HEK293 (cell line): Measurements from ENCODE around the gene SERINC3.
A peak's percentile ranks its signal among the peaks of the same experiment; 100 is the strongest.

Experiments used
- BCL11B ChIP-seq: fragments of 450-650 bp; formaldehyde crosslinking; IDR thresholded peaks from 2 replicates; pipeline ENCODE4 v1.5.1; 2016; ENCODE audit warnings: low read depth, missing biosample characterization, missing genetic modification characterization
- EGR2 ChIP-seq: fragments of 450-650 bp; formaldehyde crosslinking; IDR thresholded peaks from 2 replicates; pipeline ENCODE4 v1.5.1; 2016; ENCODE audit warnings: low read depth, missing biosample characterization, missing genetic modification characterization
- GLI4 ChIP-seq: fragments of 450-650 bp; formaldehyde crosslinking; IDR thresholded peaks from 2 replicates; pipeline ENCODE4 v1.5.1; 2016; ENCODE audit warnings: missing biosample characterization, missing genetic modification characterization
- MYNN ChIP-seq: fragments of 450-650 bp; formaldehyde crosslinking; IDR thresholded peaks from 2 replicates; pipeline ENCODE4 v1.5.1; 2016; ENCODE audit warnings: missing biosample characterization, missing genetic modification characterization, borderline replicate concordance
- OVOL3 ChIP-seq: fragments of 450-650 bp; formaldehyde crosslinking; IDR thresholded peaks from 2 replicates; pipeline ENCODE4 v1.5.1; 2016; ENCODE audit warnings: missing biosample characterization, missing genetic modification characterization
- RBAK ChIP-seq: fragments of 450-650 bp; formaldehyde crosslinking; IDR thresholded peaks from 2 replicates; pipeline ENCODE4 v1.5.1; 2016; ENCODE audit warnings: missing biosample characterization, missing genetic modification characterization
- TCF7L2 ChIP-seq: IDR thresholded peaks from 2 replicates; pipeline ENCODE4 v1.6.1; 2011; ENCODE audit warnings: low read depth, mild to moderate bottlenecking, inconsistent platforms, low read length, moderate library complexity, borderline replicate concordance
- WT1 ChIP-seq: fragments of 450-650 bp; formaldehyde crosslinking; IDR thresholded peaks from 2 replicates; pipeline ENCODE4 v1.5.1; 2016; ENCODE audit warnings: missing biosample characterization, missing genetic modification characterization
- YY1 ChIP-seq: fragments of 450-650 bp; formaldehyde crosslinking; IDR thresholded peaks from 2 replicates; pipeline ENCODE4 v1.5.1; 2018; ENCODE audit warnings: missing biosample characterization, missing genetic modification characterization
- ZNF10 ChIP-seq: fragments of 450-650 bp; formaldehyde crosslinking; IDR thresholded peaks from 2 replicates; pipeline ENCODE4 v1.5.1; 2017; ENCODE audit warnings: missing biosample characterization, missing genetic modification characterization
- ZNF112 ChIP-seq: fragments of 450-650 bp; formaldehyde crosslinking; IDR thresholded peaks from 2 replicates; pipeline ENCODE4 v1.5.0; 2017; ENCODE audit warnings: missing biosample characterization, missing genetic modification characterization
- ZNF121 ChIP-seq: fragments of 450-650 bp; formaldehyde crosslinking; IDR thresholded peaks from 2 replicates; pipeline ENCODE4 v1.5.1; 2016; ENCODE audit warnings: missing biosample characterization, missing genetic modification characterization
- ZNF132 ChIP-seq: fragments of 450-650 bp; formaldehyde crosslinking; IDR thresholded peaks from 2 replicates; pipeline ENCODE4 v1.5.1; 2017; ENCODE audit warnings: missing biosample characterization, missing genetic modification characterization, borderline replicate concordance
- ZNF138 ChIP-seq: fragments of 450-650 bp; formaldehyde crosslinking; IDR thresholded peaks from 2 replicates; pipeline ENCODE4 v1.5.1; 2016; ENCODE audit warnings: missing biosample characterization, missing genetic modification characterization, borderline replicate concordance
- ZNF169 ChIP-seq: fragments of 450-650 bp; formaldehyde crosslinking; IDR thresholded peaks from 2 replicates; pipeline ENCODE4 v1.5.1; 2016; ENCODE audit warnings: missing biosample characterization, missing genetic modification characterization
- ZNF214 ChIP-seq: fragments of 450-650 bp; formaldehyde crosslinking; IDR thresholded peaks from 2 replicates; pipeline ENCODE4 v1.5.1; 2017; ENCODE audit warnings: missing biosample characterization, mild to moderate bottlenecking, missing genetic modification characterization, borderline replicate concordance
- ZNF221 ChIP-seq: fragments of 450-650 bp; formaldehyde crosslinking; IDR thresholded peaks from 2 replicates; pipeline ENCODE4 v1.5.1; 2017; ENCODE audit warnings: missing biosample characterization, missing genetic modification characterization, borderline replicate concordance
- ZNF239 ChIP-seq: fragments of 450-650 bp; formaldehyde crosslinking; IDR thresholded peaks from 2 replicates; pipeline ENCODE4 v1.5.1; 2016; ENCODE audit warnings: missing biosample characterization, missing genetic modification characterization
- ZNF426 ChIP-seq: fragments of 450-650 bp; formaldehyde crosslinking; IDR thresholded peaks from 2 replicates; pipeline ENCODE4 v1.5.1; 2017; ENCODE audit warnings: missing biosample characterization, missing genetic modification characterization, mild to moderate bottlenecking, inconsistent platforms, moderate library complexity
- ZNF514 ChIP-seq: fragments of 450-650 bp; formaldehyde crosslinking; IDR thresholded peaks from 2 replicates; pipeline ENCODE4 v1.5.1; 2016; ENCODE audit warnings: missing biosample characterization, missing genetic modification characterization
- ZNF549 ChIP-seq: fragments of 450-650 bp; IDR thresholded peaks from 2 replicates; pipeline ENCODE4 v1.5.1; 2018; ENCODE audit warnings: missing biosample characterization, missing genetic modification characterization, mild to moderate bottlenecking, inconsistent platforms, moderate library complexity
- ZNF610 ChIP-seq: fragments of 450-650 bp; formaldehyde crosslinking; IDR thresholded peaks from 2 replicates; pipeline ENCODE4 v1.5.1; 2016; ENCODE audit warnings: missing biosample characterization, missing genetic modification characterization, borderline replicate concordance
- ZNF621 ChIP-seq: fragments of 450-650 bp; formaldehyde crosslinking; IDR thresholded peaks from 2 replicates; pipeline ENCODE4 v1.5.1; 2017; ENCODE audit warnings: missing biosample characterization, missing genetic modification characterization
- ZNF624 ChIP-seq: fragments of 450-650 bp; formaldehyde crosslinking; IDR thresholded peaks from 2 replicates; pipeline ENCODE4 v1.5.1; 2017; ENCODE audit warnings: missing biosample characterization, missing genetic modification characterization
- ZNF658 ChIP-seq: fragments of 450-650 bp; formaldehyde crosslinking; IDR thresholded peaks from 2 replicates; pipeline ENCODE4; 2016; ENCODE audit warnings: missing biosample characterization, missing genetic modification characterization
- ZNF777 ChIP-seq: fragments of 450-650 bp; formaldehyde crosslinking; IDR thresholded peaks from 2 replicates; pipeline ENCODE4 v1.5.1; 2017; ENCODE audit warnings: missing biosample characterization, missing genetic modification characterization, borderline replicate concordance
- ZNF791 ChIP-seq: fragments of 450-650 bp; formaldehyde crosslinking; IDR thresholded peaks from 2 replicates; pipeline ENCODE4 v1.5.1; 2016; ENCODE audit warnings: missing biosample characterization, missing genetic modification characterization
- TF ChIP-seq, protein P1 (sequence below): fragments of 450-650 bp; formaldehyde crosslinking; IDR thresholded peaks from 2 replicates; pipeline ENCODE4 v1.5.1; 2017; ENCODE audit warnings: missing biosample characterization, missing genetic modification characterization
- TF ChIP-seq, protein P2 (sequence below): fragments of 450-650 bp; formaldehyde crosslinking; IDR thresholded peaks from 2 replicates; pipeline ENCODE4 v1.5.1; 2016; ENCODE audit warnings: missing biosample characterization, missing genetic modification characterization
- TF ChIP-seq, protein P3 (sequence below): fragments of 450-650 bp; formaldehyde crosslinking; IDR thresholded peaks from 2 replicates; pipeline ENCODE4 v1.5.1; 2016; ENCODE audit warnings: missing biosample characterization, missing genetic modification characterization
- TF ChIP-seq, protein P4 (sequence below): fragments of 450-650 bp; formaldehyde crosslinking; IDR thresholded peaks from 2 replicates; pipeline ENCODE4 v1.5.1; 2017; ENCODE audit warnings: missing biosample characterization, mild to moderate bottlenecking, missing genetic modification characterization, moderate library complexity
- TF ChIP-seq, protein P5 (sequence below): fragments of 450-650 bp; formaldehyde crosslinking; IDR thresholded peaks from 2 replicates; pipeline ENCODE4 v1.5.1; 2016; ENCODE audit warnings: missing biosample characterization, missing genetic modification characterization

The SERINC3 gene

DNA sequence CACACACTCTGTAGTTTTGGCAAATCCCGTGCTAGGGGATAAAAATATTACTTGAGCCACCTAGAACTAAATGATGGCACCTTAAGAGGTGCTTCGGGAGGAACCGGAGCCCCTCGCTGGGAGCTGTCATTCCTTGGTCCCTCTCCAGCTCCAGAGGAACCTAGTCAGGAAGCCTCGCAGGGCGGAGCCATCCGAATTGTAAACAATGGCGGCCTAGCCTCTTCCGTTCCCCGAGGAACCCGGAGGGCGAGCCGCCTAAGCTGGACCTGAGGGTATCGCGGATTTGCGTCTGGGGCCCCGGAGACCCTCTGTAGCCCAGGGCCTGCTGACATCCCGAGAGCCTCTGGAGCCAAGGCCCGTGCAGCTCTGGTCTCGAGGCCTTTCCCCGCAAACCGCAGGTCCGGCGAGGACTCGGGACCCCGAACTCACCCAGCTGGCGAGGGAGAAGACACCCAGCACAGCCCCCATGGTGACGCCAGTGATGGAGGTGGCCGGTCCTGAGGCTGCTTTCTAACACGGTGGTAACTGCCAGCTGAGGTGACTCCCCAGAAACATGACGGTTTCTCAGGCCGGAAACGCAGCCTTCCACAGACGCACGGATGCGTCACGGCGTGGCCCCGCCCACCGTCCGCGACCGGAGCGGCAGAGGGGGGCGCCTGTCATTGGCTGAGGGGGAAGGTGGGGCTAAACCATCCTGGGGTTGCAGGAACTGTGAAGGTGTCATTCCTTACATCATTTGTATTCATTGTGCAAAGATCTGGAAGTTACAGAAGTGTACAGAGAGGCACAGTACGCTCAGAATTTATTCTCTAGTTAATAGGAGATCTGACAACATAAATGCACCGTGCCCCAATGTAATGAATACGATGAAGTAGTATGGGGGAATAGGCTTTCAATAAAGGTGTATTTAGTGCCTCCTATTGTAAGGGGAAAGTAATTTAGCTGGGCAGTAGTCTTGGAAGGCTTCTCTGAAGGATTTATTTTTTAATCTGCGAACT lies at the start of gene SERINC3 (continued):
- TF ChIP-seq ZNF112 (tag by site-specific recombination) (no peak), RBAK (tag by site-specific recombination) (no peak), ZNF426 (tag by site-specific recombination) (no peak), ZNF121 (no peak), YY1 (peak; percentile 85), OVOL3 (no peak; the same call in 1 of the 2 replicates), ZNF624 (tag by site-specific recombination) (no peak), WT1 (tag by site-specific recombination) (peak; percentile 78), ZNF791 (tag by site-specific recombination) (no peak), ZNF777 (tag by site-specific recombination) (no peak), MYNN (tag by site-specific recombination) (no peak), ZNF514 (tag by site-specific recombination) (no peak), BCL11B (tag by site-specific recombination) (no peak), TCF7L2 (no peak), GLI4 (tag by site-specific recombination) (no peak), ZNF138 (no peak), ZNF239 (no peak), EGR2 (no peak), ZNF621 (tag by site-specific recombination) (no peak), ZNF169 (tag by site-specific recombination) (no peak), ZNF132 (tag by site-specific recombination) (no peak), ZNF10 (tag by site-specific recombination) (no peak), ZNF221 (tag by site-specific recombination) (no peak), ZNF658 (no peak), ZNF549 (tag by site-specific recombination) (no peak), ZNF214 (tag by site-specific recombination) (no peak), ZNF610 (tag by site-specific recombination) (peak; percentile 17; the same call in 1 of the 2 replicates)
- TF ChIP-seq, protein P1, sequence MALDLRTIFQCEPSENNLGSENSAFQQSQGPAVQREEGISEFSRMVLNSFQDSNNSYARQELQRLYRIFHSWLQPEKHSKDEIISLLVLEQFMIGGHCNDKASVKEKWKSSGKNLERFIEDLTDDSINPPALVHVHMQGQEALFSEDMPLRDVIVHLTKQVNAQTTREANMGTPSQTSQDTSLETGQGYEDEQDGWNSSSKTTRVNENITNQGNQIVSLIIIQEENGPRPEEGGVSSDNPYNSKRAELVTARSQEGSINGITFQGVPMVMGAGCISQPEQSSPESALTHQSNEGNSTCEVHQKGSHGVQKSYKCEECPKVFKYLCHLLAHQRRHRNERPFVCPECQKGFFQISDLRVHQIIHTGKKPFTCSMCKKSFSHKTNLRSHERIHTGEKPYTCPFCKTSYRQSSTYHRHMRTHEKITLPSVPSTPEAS (tag by site-specific recombination) = no peak; the same call in 1 of the 2 replicates
- TF ChIP-seq, protein P2, sequence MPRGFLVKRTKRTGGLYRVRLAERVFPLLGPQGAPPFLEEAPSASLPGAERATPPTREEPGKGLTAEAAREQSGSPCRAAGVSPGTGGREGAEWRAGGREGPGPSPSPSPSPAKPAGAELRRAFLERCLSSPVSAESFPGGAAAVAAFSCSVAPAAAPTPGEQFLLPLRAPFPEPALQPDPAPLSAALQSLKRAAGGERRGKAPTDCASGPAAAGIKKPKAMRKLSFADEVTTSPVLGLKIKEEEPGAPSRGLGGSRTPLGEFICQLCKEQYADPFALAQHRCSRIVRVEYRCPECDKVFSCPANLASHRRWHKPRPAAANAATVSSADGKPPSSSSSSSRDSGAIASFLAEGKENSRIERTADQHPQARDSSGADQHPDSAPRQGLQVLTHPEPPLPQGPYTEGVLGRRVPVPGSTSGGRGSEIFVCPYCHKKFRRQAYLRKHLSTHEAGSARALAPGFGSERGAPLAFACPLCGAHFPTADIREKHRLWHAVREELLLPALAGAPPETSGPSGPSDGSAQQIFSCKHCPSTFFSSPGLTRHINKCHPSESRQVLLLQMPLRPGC (tag by site-specific recombination) = no peak
- TF ChIP-seq, protein P3, sequence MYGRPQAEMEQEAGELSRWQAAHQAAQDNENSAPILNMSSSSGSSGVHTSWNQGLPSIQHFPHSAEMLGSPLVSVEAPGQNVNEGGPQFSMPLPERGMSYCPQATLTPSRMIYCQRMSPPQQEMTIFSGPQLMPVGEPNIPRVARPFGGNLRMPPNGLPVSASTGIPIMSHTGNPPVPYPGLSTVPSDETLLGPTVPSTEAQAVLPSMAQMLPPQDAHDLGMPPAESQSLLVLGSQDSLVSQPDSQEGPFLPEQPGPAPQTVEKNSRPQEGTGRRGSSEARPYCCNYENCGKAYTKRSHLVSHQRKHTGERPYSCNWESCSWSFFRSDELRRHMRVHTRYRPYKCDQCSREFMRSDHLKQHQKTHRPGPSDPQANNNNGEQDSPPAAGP (tag by site-specific recombination) = peak; percentile 62; the same call in 1 of the 2 replicates
- TF ChIP-seq, protein P4, sequence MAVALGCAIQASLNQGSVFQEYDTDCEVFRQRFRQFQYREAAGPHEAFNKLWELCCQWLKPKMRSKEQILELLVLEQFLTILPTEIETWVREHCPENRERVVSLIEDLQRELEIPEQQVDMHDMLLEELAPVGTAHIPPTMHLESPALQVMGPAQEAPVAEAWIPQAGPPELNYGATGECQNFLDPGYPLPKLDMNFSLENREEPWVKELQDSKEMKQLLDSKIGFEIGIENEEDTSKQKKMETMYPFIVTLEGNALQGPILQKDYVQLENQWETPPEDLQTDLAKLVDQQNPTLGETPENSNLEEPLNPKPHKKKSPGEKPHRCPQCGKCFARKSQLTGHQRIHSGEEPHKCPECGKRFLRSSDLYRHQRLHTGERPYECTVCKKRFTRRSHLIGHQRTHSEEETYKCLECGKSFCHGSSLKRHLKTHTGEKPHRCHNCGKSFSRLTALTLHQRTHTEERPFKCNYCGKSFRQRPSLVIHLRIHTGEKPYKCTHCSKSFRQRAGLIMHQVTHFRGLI (tag by site-specific recombination) = no peak
- TF ChIP-seq, protein P5, sequence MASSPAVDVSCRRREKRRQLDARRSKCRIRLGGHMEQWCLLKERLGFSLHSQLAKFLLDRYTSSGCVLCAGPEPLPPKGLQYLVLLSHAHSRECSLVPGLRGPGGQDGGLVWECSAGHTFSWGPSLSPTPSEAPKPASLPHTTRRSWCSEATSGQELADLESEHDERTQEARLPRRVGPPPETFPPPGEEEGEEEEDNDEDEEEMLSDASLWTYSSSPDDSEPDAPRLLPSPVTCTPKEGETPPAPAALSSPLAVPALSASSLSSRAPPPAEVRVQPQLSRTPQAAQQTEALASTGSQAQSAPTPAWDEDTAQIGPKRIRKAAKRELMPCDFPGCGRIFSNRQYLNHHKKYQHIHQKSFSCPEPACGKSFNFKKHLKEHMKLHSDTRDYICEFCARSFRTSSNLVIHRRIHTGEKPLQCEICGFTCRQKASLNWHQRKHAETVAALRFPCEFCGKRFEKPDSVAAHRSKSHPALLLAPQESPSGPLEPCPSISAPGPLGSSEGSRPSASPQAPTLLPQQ = peak; percentile 54
